ENCODE data around the gene CCDC47. TPM values are rescaled to one million over a fixed set of nuclear protein-coding genes. Genes with fewer than 3 reads are reported as not detected.

Gene CCDC47
- total and polyA plus RNA-seq, 12 donors, result 24.2 to 216 (median 93.1) TPM

DNA sequence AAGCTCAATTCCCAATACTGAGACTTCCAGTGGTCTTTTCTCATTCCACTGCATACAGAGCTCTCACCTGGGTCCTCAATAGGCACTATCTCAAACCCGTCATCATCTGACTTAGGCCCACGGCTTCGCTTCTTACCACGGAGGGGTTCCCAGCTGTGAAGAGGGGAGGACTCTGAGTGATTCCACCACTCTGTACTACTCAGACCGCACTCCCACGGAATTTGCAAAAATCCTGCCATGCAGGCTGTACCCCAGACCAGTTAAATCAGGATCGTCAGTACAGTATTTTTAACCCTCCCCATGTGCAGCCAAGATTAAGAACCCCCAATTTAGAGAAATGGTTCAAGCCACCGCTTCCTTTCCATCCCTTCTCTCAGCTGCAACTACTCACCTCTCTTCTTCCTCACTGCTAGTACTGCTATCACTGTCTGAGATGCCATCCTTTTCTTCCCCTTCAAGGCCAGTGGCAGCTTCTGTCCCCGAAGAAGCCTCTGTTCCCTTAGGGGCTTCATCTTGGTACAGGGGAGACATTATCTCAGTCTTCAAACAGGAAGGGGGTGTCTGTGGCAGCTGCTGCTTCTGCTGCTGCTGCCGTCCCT is 47.7 kb upstream of the CCDC47 start:
- Histone ChIP-seq H3K27ac (no peak overlapping the region), H3K4me1 (replicated peaks in 1 of 2) (peaks cover 0 to 5% of the 10 kb centered on the region in 2 donors), H3K9me3 (replicated peaks in 1 of 3) (no peaks in the 10 kb centered on the region), H3K4me3 (no peak overlapping the region), H3K36me3 (replicated peaks in 1 of 2) (peaks cover 0 to 98% of the 10 kb centered on the region in 2 donors), H3K27me3 (no peaks in the 10 kb centered on the region)
- DNase-seq, result no peak
- intact Hi-C loops (cut with DNase I), result no loop called here
- WGBS, 4 donors, result 85 to 92% (median 90%) methylated on average over 10 of the region's 10 CpGs
- no peak for TF ChIP-seq POLR2A (IDR thresholded peaks at IDR 0.05)
- TF ChIP-seq, protein P1, sequence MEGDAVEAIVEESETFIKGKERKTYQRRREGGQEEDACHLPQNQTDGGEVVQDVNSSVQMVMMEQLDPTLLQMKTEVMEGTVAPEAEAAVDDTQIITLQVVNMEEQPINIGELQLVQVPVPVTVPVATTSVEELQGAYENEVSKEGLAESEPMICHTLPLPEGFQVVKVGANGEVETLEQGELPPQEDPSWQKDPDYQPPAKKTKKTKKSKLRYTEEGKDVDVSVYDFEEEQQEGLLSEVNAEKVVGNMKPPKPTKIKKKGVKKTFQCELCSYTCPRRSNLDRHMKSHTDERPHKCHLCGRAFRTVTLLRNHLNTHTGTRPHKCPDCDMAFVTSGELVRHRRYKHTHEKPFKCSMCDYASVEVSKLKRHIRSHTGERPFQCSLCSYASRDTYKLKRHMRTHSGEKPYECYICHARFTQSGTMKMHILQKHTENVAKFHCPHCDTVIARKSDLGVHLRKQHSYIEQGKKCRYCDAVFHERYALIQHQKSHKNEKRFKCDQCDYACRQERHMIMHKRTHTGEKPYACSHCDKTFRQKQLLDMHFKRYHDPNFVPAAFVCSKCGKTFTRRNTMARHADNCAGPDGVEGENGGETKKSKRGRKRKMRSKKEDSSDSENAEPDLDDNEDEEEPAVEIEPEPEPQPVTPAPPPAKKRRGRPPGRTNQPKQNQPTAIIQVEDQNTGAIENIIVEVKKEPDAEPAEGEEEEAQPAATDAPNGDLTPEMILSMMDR (IDR thresholded peaks at IDR 0.05), result no peak

DNA sequence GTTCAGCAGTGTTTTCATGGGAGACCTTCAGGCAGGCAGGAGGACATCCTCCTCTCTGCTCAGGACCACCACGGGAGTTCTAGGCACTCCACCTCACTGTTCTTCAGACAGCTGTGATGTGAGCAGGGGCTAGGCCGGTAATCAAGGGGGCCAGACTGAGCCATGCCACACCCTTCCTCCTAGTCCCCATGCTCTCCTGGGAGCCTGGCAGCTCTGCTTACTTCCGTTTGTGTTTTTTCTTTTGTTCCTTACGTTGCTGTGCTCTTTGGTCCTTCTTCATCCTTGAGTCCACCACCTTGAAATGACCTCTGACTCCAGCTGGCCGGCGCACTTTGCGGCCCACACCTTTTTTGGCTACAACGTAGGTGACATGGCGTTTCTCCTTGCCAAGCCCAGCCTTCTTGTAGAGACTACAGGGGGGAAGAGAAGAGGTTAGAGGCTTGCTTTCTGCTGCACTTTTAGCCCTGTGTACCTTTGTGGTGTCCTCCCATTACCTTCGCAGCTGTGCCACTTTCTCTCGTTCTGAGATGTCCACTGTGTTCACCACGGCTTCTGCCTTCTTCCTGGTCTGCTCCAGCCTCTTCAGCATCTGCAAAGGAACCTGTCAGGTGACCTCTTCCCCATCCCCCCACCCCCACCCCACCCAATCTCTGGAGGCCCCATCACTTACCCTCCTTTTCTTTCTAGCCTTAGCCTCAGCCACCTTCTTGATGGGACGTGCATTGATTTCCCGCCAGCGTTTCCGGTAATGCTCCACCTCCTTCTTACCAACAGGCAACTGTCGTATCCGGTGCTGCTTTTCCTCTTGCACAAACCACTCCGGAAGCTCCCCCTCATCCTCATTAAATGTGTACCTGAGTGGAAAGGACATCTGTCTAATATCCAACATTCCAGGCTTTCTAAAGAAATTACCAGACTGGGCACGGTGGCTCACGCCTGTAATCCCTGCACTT is 46.5 kb upstream of the CCDC47 start:
- Histone ChIP-seq H3K4me1 (replicated peaks in 1 of 2) (no peaks in the 10 kb centered on the region), H3K27ac (peak overlapping the region in 1 of 5 donors; percentile 38), H3K9me3 (replicated peaks in 1 of 3) (no peaks in the 10 kb centered on the region), H3K27me3 (no peaks in the 10 kb centered on the region), H3K4me3 (no peak overlapping the region), H3K36me3 (replicated peaks in 1 of 2) (peaks cover 0 to 100% of the 10 kb centered on the region in 2 donors)
- WGBS, 4 donors, result 71 to 80% (median 78%) methylated on average over 21 of the region's 21 CpGs
- no peak for DNase-seq
- TF ChIP-seq, protein P1 (IDR thresholded peaks at IDR 0.05), result no peak
- no peak for TF ChIP-seq POLR2A (IDR thresholded peaks at IDR 0.05)
- intact Hi-C loops (cut with DNase I), result no loop called here

DNA sequence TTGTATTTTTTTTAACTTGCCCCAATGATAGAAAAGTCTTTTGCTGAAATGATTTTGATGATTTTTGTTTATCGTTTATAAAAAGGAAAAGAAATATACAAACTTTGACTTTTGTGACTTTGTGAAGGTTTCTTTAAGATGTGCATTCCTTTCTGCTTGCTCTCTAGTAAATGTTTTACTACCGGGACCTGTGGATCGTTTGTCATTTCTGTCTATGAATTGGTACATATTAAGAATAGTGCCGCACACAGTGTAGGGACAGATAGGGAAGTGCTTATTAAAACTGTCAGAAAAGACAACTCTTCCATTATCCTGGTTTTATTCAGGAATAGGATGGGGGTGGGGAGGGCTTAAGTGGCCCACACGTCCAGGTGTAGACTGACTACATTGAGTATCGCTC is 45.7 kb upstream of the CCDC47 start:
- no peaks in the 10 kb centered on the region for H3K27me3 ChIP-seq
- peak overlapping the region in 1 of 5 donors; percentile 25 for H3K27ac ChIP-seq
- TF ChIP-seq, protein P1 (IDR thresholded peaks at IDR 0.05), result no peak
- no peak for TF ChIP-seq POLR2A (IDR thresholded peaks at IDR 0.05)
- WGBS, 4 donors, result 74 to 78% (median 75%) methylated on average over 6 of the region's 6 CpGs
- DNase-seq, result no peak
- no peaks in the 10 kb centered on the region for H3K9me3 ChIP-seq (replicated peaks in 1 of 3)
- peaks cover 0 to 98% of the 10 kb centered on the region in 2 donors for H3K36me3 ChIP-seq (replicated peaks in 1 of 2)
- H3K4me3 ChIP-seq, result no peak overlapping the region
- no peaks in the 10 kb centered on the region for H3K4me1 ChIP-seq (replicated peaks in 1 of 2)
- intact Hi-C loops (cut with DNase I), result no loop called here

DNA sequence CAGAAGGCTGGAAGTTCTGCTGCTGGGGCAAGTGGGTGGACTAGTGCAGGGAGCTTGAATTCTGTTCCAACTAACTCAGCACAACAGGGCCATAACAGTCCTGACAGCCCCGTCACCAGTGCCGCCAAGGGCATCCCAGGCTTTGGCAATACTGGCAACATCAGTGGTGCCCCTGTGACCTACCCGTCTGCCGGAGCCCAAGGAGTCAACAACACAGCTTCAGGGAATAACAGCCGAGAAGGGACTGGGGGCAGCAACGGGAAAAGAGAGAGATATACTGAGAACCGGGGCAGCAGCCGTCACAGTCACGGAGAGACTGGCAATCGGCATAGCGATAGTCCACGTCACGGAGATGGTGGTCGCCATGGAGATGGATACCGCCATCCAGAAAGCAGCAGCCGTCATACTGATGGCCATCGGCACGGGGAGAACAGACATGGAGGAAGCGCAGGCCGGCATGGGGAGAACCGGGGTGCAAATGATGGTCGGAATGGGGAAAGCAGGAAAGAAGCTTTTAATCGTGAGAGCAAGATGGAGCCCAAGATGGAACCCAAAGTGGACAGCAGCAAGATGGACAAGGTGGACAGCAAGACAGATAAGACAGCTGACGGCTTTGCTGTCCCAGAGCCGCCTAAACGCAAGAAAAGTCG is 44.5 kb upstream of the CCDC47 start:
- no peak for DNase-seq
- 95 to 97% (median 96%) methylated on average over 25 to 27 of the region's 27 CpGs for WGBS, 4 donors
- Histone ChIP-seq H3K27me3 (no peaks in the 10 kb centered on the region), H3K27ac (no peak overlapping the region), H3K4me1 (replicated peaks in 1 of 2) (no peaks in the 10 kb centered on the region), H3K4me3 (no peak overlapping the region), H3K9me3 (replicated peaks in 1 of 3) (no peaks in the 10 kb centered on the region), H3K36me3 (replicated peaks in 1 of 2) (peaks cover 0 to 98% of the 10 kb centered on the region in 2 donors)
- intact Hi-C loops (cut with DNase I), result no loop called here
- TF ChIP-seq, protein P1 (IDR thresholded peaks at IDR 0.05), result no peak
- TF ChIP-seq POLR2A (IDR thresholded peaks at IDR 0.05), result no peak

Data from adrenal gland (tissue), 12 donors.